Caki2 (cell line): Measurements from ENCODE around the gene P2RY8. TPM values are rescaled to one million over a fixed set of nuclear protein-coding genes. Genes with fewer than 3 reads are reported as not detected.
"Not testable (repeated sequence)": the region's sequence is repeated elsewhere in the genome, so short reads cannot be mapped to it uniquely, and the experiment has no call there.

ENCODE experiments used
- DNase-seq: peaks from one replicate; pipeline ENCODE4 v3.0.0-alpha.2; 2015; ENCODE audit warnings: low read depth
- in situ Hi-C: cut with HindIII; loops from 2 replicates; pipeline ENCODE4 v1.10.0; 2016; ENCODE audit warnings: low sequenced_read_pairs, low pct_unique_long_range_greater_than_20kb, mixed read lengths
- total RNA-seq: library from RNA; depleted of rRNA; stranded (reverse); fragments of >200 nt; shearing (Covaris generic); gene quantifications from 2 replicates; pipeline ENCODE4 v1.2.3, GENCODE V29; 2014; ENCODE audit warnings: low replicate concordance; rRNA removed

P2RY8 gene
- total RNA-seq, result not detected in 2 replicates

- peak; percentile 21 for DNase-seq
- in situ Hi-C loops, result no loop called here
Observed at GRCh38 chrX:1537031-1537715, at the start of gene P2RY8. TSS of gene P2RY8 (minus strand) at chrX:1537185. CDS start at chrX:1466558, 70,627 bp downstream.

GRCh38 chrX:1584237-1585011, 47.4 kb upstream of the P2RY8 start:
- no peak for DNase-seq
- in situ Hi-C loops, result no loop called here

- DNase-seq, result peak; percentile 51
- in situ Hi-C loops, result no loop called here
Observed at GRCh38 chrX:1582686-1583437, 45.9 kb upstream of the P2RY8 start.

- no peak for DNase-seq
- in situ Hi-C loops, result no loop called here
Observed at GRCh38 chrX:1581132-1581531, 44.1 kb upstream of the P2RY8 start.

- in situ Hi-C loops, result no loop called here
- DNase-seq, result no peak
Observed at GRCh38 chrX:1578511-1579173, 41.7 kb upstream of the P2RY8 start.

- no peak for DNase-seq
- in situ Hi-C loops, result no loop called here
Observed at GRCh38 chrX:1577845-1578244, 40.9 kb upstream of the P2RY8 start.

GRCh38 chrX:1576201-1576992, 39.4 kb upstream of the P2RY8 start:
- DNase-seq, result no peak
- in situ Hi-C loops, result no loop called here

- in situ Hi-C loops, DNase-seq: not testable (repeated sequence)
Observed at GRCh38 chrX:1574181-1574580, 37.2 kb upstream of the P2RY8 start.

GRCh38 chrX:1564750-1565683, 28.0 kb upstream of the P2RY8 start:
- in situ Hi-C loops, result no loop called here
- no peak for DNase-seq

- in situ Hi-C loops, DNase-seq: not testable (repeated sequence)
Observed at GRCh38 chrX:1564077-1564476, 27.1 kb upstream of the P2RY8 start.

- no peak for DNase-seq
- in situ Hi-C loops, result no loop called here
Observed at GRCh38 chrX:1561164-1561563, 24.2 kb upstream of the P2RY8 start.

- DNase-seq, result no peak
- in situ Hi-C loops, result no loop called here
Observed at GRCh38 chrX:1558761-1559468, 21.9 kb upstream of the P2RY8 start.

GRCh38 chrX:1557442-1557841, 20.5 kb upstream of the P2RY8 start:
- DNase-seq, in situ Hi-C loops: not testable (repeated sequence)

- DNase-seq, result no peak
- in situ Hi-C loops, result no loop called here
Observed at GRCh38 chrX:1555370-1555769, 18.4 kb upstream of the P2RY8 start.

- in situ Hi-C loops, result no loop called here
- no peak for DNase-seq
Observed at GRCh38 chrX:1554469-1555210, 17.7 kb upstream of the P2RY8 start.
